GM10847 (cell line): ENCODE results near the gene LRRC2.

Source experiments
- POLR2A ChIP-seq: IDR thresholded peaks from 2 replicates; pipeline ENCODE4 v1.6.1; 2011; ENCODE audit not compliant: insufficient read length; ENCODE audit errors: extremely low read depth

The LRRC2 gene

DNA sequence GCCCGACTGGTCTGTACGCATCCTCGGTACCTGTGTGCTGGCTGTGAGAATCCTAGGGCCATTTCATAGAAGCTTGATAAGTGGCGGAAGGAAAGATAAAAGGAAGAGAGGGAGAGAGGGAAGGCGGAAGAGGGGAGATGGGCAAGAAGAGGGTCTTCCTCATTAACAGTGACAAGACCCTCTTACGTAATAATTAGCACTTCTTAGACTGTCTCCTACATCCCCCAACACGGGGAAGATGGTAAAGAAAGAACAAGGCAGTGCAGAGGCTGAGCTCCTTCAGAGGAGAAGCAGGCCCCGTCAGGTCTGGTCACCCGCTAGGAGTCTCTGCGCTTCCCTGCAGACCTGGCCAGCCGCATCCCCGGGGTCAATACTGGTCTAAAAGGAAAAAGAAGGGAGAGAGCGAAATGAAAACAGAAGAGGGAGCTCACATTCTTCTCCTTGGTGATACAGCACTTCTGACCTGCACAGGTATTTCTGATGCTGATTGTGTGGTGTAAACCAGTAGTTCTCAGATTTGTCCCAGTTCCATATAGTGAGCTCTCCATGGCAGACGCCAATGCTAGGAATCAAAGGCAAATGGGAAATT, 27.3 kb upstream of the LRRC2 start:
- no peak for TF ChIP-seq POLR2A

DNA sequence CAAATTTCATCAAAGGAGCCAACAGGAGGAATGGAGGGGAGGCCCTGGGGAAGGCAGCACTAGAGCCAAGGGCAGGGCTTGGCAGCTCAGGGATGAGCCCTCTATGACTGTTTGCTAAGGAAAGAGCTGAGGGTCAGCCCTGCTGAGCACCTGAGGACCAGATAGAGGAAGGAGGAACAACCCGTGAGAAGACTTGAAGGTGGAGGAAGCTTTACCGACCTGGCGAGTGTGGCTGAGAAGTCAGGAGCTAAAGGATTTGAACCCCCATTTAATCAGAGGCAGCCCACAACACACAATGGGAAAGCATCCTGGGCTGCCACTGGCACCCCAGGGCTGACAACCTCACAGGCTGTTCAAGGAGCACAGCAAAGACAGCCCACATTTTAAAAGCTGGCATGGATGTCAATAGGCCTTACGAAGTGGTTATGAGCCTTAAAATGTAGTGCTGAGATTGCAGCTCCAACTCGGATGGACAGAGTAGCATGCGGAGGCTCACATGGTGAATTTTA, 20.7 kb upstream of the LRRC2 start:
- TF ChIP-seq POLR2A = no peak

DNA sequence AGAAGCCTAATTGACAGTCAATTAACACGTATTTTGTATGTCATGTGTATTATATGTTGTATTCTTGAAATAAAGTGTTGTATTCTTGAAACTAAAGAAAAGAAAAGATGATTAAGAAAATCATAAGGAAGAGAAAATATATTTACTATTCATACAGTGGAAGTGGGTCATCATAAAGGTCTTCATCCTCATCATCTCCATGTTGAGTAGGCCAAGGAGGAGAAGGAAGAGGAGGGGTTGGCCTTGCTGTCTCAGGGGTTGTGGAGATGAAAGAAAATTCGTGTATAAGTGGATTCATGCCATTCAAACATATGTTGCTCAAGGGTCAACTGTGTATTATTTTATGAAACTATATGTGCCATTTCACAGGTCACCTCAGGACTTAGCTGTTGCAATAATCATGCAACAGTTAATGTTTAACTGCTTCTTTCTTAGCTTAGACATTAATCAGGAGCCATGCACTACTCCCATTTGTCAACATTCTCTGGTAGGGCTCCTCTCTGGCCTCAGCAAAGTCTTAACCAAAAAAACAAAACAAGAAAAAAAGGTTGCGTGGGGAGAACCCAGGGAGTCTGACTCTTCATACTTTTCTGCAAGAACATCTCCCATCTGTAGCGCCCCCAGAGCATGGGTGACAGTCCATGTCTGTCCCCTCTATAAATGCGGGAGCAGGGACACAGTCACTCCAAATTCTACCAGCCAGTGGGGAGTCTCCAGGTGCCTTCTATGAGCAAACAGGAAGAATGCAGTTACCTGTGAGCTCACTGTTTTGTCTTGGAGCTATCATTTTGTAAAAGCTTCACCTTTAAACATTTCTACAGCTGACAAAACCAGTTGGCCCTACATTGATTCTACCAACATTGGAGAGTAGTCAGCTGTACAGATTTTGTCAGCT, 19.9 kb upstream of the LRRC2 start:
- no peak for TF ChIP-seq POLR2A

DNA sequence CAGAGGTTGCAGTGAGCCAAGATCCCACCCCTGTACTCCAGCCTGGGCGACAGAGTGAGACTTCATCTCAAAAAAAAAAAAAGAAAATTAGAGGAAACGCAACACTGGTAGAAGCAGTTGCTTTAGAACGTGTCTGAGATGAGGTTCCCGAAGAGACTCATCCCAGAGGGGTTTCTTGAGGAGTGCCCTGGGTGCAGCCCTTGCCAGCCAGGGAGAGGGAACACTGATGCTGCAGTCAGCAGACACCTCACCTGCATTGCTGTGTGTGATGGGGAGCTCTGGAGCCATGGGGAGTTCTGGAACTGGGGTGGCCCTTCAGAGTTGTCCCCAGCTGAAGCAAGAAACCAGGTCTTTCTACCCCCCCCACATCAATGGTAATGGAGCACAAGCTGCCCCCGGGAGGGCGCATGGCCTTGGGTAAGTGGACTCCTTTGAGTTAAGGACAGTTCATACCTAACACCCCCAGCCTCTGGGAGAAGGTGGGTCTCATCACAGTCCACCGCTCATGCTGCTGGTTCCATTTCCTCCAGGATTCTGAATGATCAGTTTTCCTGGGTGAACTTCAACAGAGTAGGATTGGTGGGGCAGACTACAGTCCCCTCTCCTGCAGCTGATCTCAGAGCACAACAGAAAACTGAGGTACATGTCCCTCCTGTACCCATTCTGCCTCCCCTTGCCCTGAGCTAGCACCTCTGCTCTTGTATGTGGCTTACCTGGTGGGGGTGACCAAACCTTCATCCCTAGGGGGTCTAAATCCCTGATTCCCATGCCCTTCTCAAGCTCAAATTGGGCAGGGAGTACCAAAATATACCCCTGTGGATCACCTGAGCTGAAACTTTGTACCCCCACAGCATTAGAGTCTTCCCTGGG, 18.7 kb upstream of the LRRC2 start:
- no peak for TF ChIP-seq POLR2A

DNA sequence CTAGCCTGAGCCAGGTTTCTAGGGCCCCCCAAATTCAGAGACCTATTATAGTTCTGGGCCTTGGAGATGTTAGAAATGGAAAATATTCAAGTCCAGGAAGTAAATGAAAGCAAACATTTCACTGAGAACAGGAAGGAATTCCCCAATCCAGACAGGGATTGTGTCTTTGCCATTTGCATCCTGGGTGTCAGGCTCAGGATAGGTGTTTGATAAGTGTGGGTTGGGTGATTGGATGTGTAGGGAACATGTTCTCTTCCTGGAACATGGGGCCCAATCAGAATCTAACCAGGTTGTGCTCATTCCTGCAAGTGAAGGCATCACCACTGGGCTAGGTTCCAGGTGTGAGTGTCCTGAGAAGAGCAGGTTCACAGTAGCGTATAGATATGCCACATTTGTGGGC, 14.6 kb upstream of the LRRC2 start:
- TF ChIP-seq POLR2A = no peak

DNA sequence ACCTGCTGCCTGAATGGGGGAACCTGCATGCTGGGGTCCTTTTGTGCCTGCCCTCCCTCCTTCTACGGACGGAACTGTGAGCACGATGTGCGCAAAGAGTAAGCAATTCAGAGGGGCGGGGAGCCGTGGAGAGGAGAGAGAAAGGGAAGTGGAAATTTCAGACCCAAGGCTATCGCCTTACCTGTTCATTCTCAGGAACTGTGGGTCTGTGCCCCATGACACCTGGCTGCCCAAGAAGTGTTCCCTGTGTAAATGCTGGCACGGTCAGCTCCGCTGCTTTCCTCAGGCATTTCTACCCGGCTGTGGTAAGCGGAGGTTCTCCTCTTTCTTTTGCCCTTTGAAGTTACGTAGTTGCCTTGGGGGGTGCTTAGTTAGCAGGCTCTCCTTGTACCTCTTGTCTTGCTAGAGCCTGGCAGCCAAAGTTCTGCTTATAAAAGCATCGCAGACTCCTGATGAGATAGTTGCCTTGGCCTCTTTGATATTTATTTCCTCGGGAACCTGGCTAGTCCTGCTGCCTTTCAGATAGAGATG, 13.7 kb upstream of the LRRC2 start:
- no peak for TF ChIP-seq POLR2A

DNA sequence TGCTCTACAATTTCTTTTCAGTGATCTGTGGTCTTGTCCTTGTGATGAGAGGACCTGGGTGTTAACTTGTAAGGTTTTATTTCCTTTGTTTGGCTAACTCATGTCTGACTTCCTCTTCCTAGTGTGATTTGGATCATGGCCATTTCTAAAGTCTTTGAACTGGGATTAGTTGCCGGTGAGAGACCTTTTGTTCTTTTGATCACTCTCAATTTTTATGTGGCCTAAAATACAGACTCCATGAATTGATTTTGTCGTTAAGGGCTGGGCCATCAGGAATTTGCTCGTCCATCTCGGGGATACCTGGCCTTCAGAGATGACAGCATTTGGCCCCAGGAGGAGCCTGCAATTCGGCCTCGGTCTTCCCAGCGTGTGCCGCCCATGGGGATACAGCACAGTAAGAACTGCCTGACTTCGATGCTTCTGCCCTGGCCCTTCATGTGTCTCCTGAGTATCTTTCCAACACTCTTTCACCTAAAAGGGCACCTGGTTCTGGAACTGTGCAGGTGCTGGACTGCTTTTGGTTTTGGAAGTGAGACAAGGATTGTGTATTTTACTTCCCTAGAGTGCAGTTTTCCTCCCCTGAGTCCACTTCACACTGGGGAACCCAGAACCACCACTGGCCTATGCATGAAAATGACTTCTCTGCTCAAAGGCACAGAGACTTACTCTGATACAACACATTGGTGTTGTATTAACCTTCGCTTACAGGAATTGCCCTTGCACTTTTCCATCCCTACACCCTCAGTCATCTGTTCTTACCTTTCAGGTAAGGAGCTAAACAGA, 13.1 kb upstream of the LRRC2 start:
- no peak for TF ChIP-seq POLR2A

DNA sequence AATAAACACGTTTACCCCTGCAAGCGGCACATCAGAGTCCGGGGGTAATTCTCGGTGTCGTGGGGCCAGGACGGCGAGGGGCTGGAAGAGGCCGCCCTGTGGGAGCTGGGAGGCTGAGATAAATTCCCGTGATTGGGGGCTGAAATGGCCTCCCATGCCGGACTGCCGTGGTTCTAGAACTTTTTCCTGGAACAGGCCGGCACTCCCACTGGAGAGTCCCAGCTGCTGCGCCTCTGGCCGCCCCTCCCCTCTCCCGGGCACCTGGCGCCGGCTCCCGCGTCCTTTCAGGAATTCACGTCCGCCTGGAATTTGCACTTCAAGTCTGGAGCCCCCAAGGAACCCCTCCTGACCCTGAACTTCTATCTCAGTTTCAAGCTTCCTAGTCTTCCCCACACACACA, 10.8 kb upstream of the LRRC2 start:
- no peak for TF ChIP-seq POLR2A

DNA sequence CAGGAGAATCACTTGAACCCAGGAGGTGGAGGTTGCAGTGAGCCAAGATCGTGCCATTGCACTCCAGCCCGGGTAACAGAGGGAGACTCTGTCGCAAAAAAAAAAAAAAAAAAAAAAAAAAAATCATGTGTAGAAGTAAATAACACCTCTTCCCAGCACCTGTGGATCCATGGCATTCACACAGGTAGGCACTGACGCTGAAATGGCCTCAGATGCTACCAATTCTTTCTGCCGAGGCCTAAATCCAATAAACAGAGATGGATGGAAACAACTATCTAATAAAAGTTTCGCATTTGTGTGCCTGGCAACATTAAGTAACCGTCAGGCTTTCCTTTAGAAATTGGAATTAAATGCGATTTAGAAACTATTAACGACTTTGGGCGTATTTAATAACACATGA, 10.3 kb upstream of the LRRC2 start:
- TF ChIP-seq POLR2A = no peak

DNA sequence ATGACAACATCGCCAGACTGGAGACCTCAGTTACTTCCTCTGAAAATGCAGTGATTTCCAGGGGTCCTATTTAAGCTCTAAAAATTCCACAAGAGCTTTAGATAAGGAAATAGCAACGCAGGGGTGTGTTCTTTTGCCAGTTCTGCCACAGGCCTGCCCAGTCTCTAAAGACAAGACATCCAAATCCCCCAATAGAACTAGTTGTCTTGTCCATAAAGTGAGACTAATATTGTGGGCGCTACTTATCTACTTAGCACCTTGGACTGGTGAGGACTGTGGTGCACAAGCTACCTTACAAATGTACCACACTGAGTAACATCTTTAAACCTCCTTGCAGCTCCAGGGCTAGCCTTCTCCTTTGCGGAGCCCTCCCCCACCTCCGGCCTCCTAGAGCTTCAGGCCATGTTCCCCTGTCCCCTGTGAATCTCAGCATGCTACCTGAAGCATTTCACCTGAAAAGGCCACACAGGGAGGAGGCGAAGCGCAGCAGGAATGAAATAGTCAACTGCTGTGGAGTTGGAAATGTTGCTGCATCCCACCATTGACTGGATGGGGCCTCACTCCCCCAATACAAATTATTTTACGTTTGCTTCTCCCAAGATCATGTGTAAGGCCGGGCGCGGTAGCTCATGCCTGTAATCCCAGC, 9.6 kb upstream of the LRRC2 start:
- no peak for TF ChIP-seq POLR2A

DNA sequence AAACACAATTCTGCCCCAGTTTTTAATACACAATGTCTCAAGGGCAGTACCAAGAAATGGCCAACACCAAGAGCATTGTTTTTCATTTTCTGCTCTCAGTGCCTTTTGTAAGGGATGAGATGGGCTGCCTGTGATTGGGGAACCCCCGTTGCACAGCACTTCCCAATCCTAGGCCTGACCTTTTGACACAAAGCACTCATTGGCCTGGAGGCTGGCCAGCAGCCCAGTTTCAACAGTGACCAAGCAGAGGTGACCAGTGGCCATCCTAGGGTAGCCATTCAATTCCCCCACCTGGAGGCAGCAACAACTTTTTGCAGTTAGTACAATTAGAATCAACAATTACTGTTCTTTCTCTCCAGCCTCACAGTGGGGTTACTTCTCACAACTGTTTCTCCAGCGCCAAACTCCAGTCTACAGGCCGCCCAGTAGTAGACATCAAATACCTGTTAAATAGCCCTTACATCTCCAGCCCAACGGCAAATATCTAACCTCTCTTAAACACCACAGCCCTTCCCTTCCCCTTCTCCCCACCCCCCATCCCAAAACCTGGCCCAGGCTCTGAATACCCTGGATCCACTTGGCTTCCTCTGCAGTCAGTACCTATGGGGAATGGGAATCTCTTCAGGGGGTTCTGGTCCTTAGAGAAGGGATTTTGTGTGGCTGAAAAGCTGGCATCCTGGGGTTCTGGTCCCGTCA, 8.9 kb upstream of the LRRC2 start:
- no peak for TF ChIP-seq POLR2A

DNA sequence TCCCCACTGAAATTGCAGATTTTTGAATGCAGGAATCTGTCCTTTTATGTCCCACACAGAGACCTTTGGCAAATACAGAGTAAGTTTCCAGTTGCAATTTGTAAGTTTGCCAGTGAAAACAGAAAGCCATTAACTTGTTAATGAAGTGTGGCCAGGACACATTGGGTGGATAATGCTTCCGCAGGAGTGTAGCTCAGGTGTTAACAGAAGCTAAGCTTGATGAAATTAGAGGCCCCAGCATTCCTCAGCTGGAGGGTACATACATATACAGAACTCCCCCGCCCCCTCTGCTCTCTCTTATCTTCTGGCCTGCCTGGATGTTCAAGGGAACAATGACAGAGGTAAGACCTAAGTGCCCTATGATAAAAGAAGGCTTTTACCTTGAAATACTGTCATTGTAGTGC, 8.1 kb upstream of the LRRC2 start:
- no peak for TF ChIP-seq POLR2A

DNA sequence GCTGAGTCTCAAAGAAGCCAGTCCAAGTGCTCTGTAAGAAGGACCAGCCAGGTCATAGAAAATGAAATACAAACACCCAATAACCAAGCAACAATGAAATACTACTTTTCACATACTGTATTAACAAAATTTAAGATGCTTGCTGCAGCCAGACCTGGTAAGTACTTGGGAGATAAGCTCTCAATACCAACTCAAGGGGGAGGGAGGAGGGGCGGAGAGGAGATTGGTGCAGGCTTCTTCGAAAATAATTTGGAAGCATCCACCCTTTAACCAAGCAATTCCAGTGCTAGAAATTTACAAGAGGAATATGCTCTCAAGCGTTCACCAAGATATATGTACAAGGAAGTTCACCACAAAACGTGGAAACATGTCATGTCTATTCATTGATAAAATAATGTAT, 7.6 kb upstream of the LRRC2 start:
- TF ChIP-seq POLR2A = no peak

DNA sequence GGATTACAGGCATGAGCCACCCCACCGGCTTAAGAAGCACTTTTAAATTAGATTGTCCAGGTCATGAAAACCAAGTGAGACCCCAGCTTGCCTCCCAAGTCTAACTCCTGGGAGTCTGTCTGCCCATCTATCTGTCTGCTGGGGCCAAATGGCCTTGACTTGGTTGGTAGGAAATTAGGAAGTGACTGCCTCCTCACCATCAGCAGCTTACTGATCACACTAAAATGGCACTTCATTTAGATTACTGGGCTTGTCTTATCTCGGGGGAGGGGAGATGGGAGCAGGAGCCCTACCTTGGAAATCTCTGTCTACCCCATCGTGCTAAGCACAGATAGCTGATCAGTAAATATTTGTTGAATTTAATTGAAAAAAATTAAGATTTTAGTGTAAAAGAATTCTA, 5.6 kb upstream of the LRRC2 start:
- TF ChIP-seq POLR2A = no peak

DNA sequence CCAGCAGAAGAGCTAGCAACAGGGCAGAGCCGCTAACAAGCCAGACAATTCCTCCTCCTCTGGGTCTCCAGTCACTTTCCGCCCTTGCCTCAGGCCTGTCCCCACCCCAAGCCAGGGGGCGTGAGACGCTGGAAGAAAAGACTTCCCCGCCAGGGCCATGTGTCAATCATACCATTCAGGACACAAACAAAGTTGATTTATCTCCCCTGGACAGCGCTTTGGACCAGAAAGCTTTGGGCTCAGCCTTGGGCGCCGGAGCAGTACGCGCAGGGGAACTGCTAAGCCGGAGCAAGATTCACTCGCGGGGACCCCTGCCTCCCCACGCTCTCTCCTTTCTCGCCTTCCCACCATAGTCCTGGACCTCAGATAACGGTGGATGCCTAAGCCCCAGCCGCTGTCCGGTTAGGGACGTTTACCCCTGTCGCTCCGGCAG, 479 bp downstream of the LRRC2 start:
- no peak for TF ChIP-seq POLR2A
